Neural progenitor cell (in vitro differentiated cells): ENCODE results near the gene PACSIN3. TPM values are rescaled to one million over a fixed set of nuclear protein-coding genes. Genes with fewer than 3 reads are reported as not detected.
A peak's percentile ranks its signal among the peaks of the same experiment; 100 is the strongest.

Experiments used
- DNase-seq: peaks from one replicate; pipeline ENCODE4 v3.0.0-alpha.2; 2016; ENCODE audit warnings: low spot score
- H2AFZ ChIP-seq: fragments of 200-600 bp; sonication (generic); replicated peaks from 2 replicates; pipeline ENCODE4 v1.6.1; 2016; ENCODE audit warnings: antibody characterized with exemption
- H3F3A ChIP-seq: fragments of 200-600 bp; sonication (generic); 2 replicates; pipeline ENCODE4 v1.6.1; 2016; ENCODE audit warnings: antibody characterized with exemption, low read depth
- H3K27ac ChIP-seq: fragments of 200-600 bp; sonication (generic); 2 replicates; pipeline ENCODE4 v1.5.1; 2016; ENCODE audit warnings: mild to moderate bottlenecking
- H3K27me3 ChIP-seq: fragments of 200-600 bp; sonication (generic); 2 replicates; pipeline ENCODE4 v1.6.1; 2016; ENCODE audit warnings: mild to moderate bottlenecking, moderate library complexity
- H3K36me3 ChIP-seq: fragments of 200-600 bp; sonication (generic); 2 replicates; pipeline ENCODE4 v1.5.1; 2016
- H3K4me1 ChIP-seq: fragments of 200-600 bp; sonication (generic); 2 replicates; pipeline ENCODE4 v1.6.1; 2016; ENCODE audit warnings: mixed run types
- H3K4me2 ChIP-seq: fragments of 200-600 bp; sonication (generic); 2 replicates; pipeline ENCODE4 v1.6.1; 2016
- H3K4me3 ChIP-seq: fragments of 200-600 bp; sonication (generic); 2 replicates; pipeline ENCODE4 v1.5.1; 2016
- H3K79me2 ChIP-seq: fragments of 200-600 bp; sonication (generic); 2 replicates; pipeline ENCODE4 v1.6.1; 2016; ENCODE audit warnings: low read depth
- H3K9ac ChIP-seq: fragments of 200-600 bp; sonication (generic); 2 replicates; pipeline ENCODE4 v1.6.1; 2016
- H3K9me3 ChIP-seq: fragments of 200-600 bp; sonication (generic); 2 replicates; pipeline ENCODE4 v1.5.1; 2016; ENCODE audit warnings: low read depth
- H4K20me1 ChIP-seq: fragments of 200-600 bp; sonication (generic); 2 replicates; pipeline ENCODE4 v1.6.1; 2016; ENCODE audit warnings: low read depth
- H3K27ac Mint-ChIP-seq: 3 replicates; pipeline ENCODE4 v1.8.0; 2021; ENCODE audit warnings: mixed read lengths
- H3K27me3 Mint-ChIP-seq: 2 replicates; pipeline ENCODE4 v1.8.0; 2022; ENCODE audit warnings: low read depth, mild to moderate bottlenecking, inconsistent platforms, moderate library complexity, mixed read lengths; ENCODE audit not compliant: insufficient read depth
- H3K36me3 Mint-ChIP-seq: 3 replicates; pipeline ENCODE4 v1.8.0; 2021; ENCODE audit warnings: mixed read lengths
- H3K4me1 Mint-ChIP-seq: 3 replicates; pipeline ENCODE4 v1.8.0; 2021; ENCODE audit warnings: mixed read lengths
- H3K4me3 Mint-ChIP-seq: 3 replicates; pipeline ENCODE4 v1.8.0; 2021; ENCODE audit warnings: mild to moderate bottlenecking, moderate library complexity, mixed read lengths
- H3K9me3 Mint-ChIP-seq: 3 replicates; pipeline ENCODE4 v1.8.0; 2020; ENCODE audit warnings: mixed read lengths
- CTCF ChIP-seq: fragments of 200-600 bp; sonication (generic); IDR thresholded peaks from 2 replicates; pipeline ENCODE4 v1.5.1; 2017; ENCODE audit warnings: antibody characterized with exemption, mild to moderate bottlenecking
- EZH2 ChIP-seq: fragments of 200-600 bp; sonication (generic); IDR thresholded peaks from 2 replicates; pipeline ENCODE4 v1.6.1; 2017; ENCODE audit warnings: antibody characterized with exemption, mild to moderate bottlenecking, moderate library complexity
- EZH2phosphoT487 ChIP-seq: fragments of 200-600 bp; sonication (generic); IDR thresholded peaks from 2 replicates; pipeline ENCODE4 v1.6.1; 2017; ENCODE audit warnings: antibody characterized with exemption
- total RNA-seq: library from RNA; depleted of rRNA; stranded (reverse); fragments of >200 nt; gene quantifications from 2 replicates; pipeline ENCODE4 v1.2.3, GENCODE V29; 2015; ENCODE audit warnings: low replicate concordance

PACSIN3 gene
- total RNA-seq, 1 donor from 2014 or later, result 7.1 TPM

GRCh38 chr11:47184711-47185304, 1.4 kb downstream of the PACSIN3 start:
- H3K27me3 Mint-ChIP-seq, result peaks cover 40% of the 10 kb centered on the region
- Histone ChIP-seq H4K20me1 (no peaks in the 10 kb centered on the region), H3K4me3 (peak overlapping the region; percentile 64), H3F3A (peaks cover 41% of the 10 kb centered on the region), H2AFZ (peak overlapping the region; percentile 59), H3K4me2 (peak overlapping the region; percentile 83), H3K36me3 (no peaks in the 10 kb centered on the region), H3K79me2 (no peaks in the 10 kb centered on the region), H3K27ac (no peak overlapping the region), H3K9ac (no peak overlapping the region), H3K4me1 (peaks cover 20% of the 10 kb centered on the region), H3K27me3 (peaks cover 47% of the 10 kb centered on the region), H3K9me3 (no peaks in the 10 kb centered on the region)
- no peak for TF ChIP-seq CTCF
- no peak for TF ChIP-seq EZH2phosphoT487
- TF ChIP-seq EZH2, result no peak
- H3K36me3 Mint-ChIP-seq, result no peaks in the 10 kb centered on the region
- peak overlapping the region; percentile 75 for H3K4me3 Mint-ChIP-seq
- H3K9me3 Mint-ChIP-seq, result no peaks in the 10 kb centered on the region
- peaks cover 10% of the 10 kb centered on the region for H3K4me1 Mint-ChIP-seq
- DNase-seq, result peak; percentile 29
- no peak overlapping the region for H3K27ac Mint-ChIP-seq

GRCh38 chr11:47183969-47184368, 2.3 kb downstream of the PACSIN3 start:
- Histone ChIP-seq H3F3A (peaks cover 41% of the 10 kb centered on the region), H3K9ac (no peak overlapping the region), H3K36me3 (no peaks in the 10 kb centered on the region), H3K27me3 (peaks cover 40% of the 10 kb centered on the region), H3K4me3 (no peak overlapping the region), H3K27ac (no peak overlapping the region), H4K20me1 (no peaks in the 10 kb centered on the region), H3K9me3 (no peaks in the 10 kb centered on the region), H3K4me1 (peaks cover 20% of the 10 kb centered on the region), H3K4me2 (no peak overlapping the region), H3K79me2 (no peaks in the 10 kb centered on the region), H2AFZ (no peak overlapping the region)
- no peak for TF ChIP-seq EZH2
- TF ChIP-seq CTCF, result no peak
- no peak for TF ChIP-seq EZH2phosphoT487
- Mint-ChIP-seq H3K9me3 (no peaks in the 10 kb centered on the region), H3K27me3 (peaks cover 33% of the 10 kb centered on the region), H3K4me3 (no peak overlapping the region), H3K27ac (no peak overlapping the region), H3K4me1 (peaks cover 10% of the 10 kb centered on the region), H3K36me3 (no peaks in the 10 kb centered on the region)
- DNase-seq, result no peak

GRCh38 chr11:47183031-47183856, 3.0 kb downstream of the PACSIN3 start:
- no peak overlapping the region for H3K4me2 ChIP-seq
- Mint-ChIP-seq H3K4me3 (no peak overlapping the region), H3K27me3 (peaks cover 28% of the 10 kb centered on the region), H3K27ac (no peak overlapping the region), H3K4me1 (peaks cover 10% of the 10 kb centered on the region), H3K9me3 (no peaks in the 10 kb centered on the region), H3K36me3 (no peaks in the 10 kb centered on the region)
- no peaks in the 10 kb centered on the region for H3K9me3 ChIP-seq
- no peak for DNase-seq
- no peaks in the 10 kb centered on the region for H3K79me2 ChIP-seq
- no peaks in the 10 kb centered on the region for H3K36me3 ChIP-seq
- no peak overlapping the region for H2AFZ ChIP-seq
- TF ChIP-seq EZH2 (no peak), CTCF (no peak), EZH2phosphoT487 (no peak)
- no peaks in the 10 kb centered on the region for H4K20me1 ChIP-seq
- peaks cover 38% of the 10 kb centered on the region for H3F3A ChIP-seq
- H3K4me3 ChIP-seq, result no peak overlapping the region
- peaks cover 20% of the 10 kb centered on the region for H3K4me1 ChIP-seq
- H3K27ac ChIP-seq, result no peak overlapping the region
- H3K9ac ChIP-seq, result no peak overlapping the region
- H3K27me3 ChIP-seq, result peaks cover 33% of the 10 kb centered on the region
